Stimulated activated CD4-positive, alpha-beta T cell treated with anti-CD3 and anti-CD28 coated beads, TNF-alpha, amount 100 ng/mL, for 1 hour (primary cell): ENCODE data around the gene MIA.
"Not testable (repeated sequence)": the region's sequence is repeated elsewhere in the genome, so short reads cannot be mapped to it uniquely, and the experiment has no call there.

ENCODE experiments used
- DNase-seq, 3 donors: peaks; one replicate each; pipeline ENCODE4 v3.0.0-alpha.2; 2020; ENCODE audit warnings: low read depth in 3 of 3, low spot score in 1 of 3

MIA gene

GRCh38 chr19:40750058-40750873 is 25.1 kb upstream of the MIA start, which contains the start of gene ACTMAP:
Gene ACTMAP (minus strand): TSS chr19:40750477. CDS start chr19:40749803, 674 bp downstream.
- peak; percentile 93 to 99 (median 99) for DNase-seq

- peak; percentile 84 to 88 (median 85) for DNase-seq
These were observed 24.3 kb upstream of the MIA start, which contains the start of gene SNRPA for GRCh38 chr19:40750874-40751537. Gene SNRPA (plus strand): TSS chr19:40751203. CDS start chr19:40751409, 206 bp downstream.

GRCh38 chr19:40752257-40752781 is 23.0 kb upstream of the MIA start:
- DNase-seq: no peak

GRCh38 chr19:40754611-40755247 is 20.6 kb upstream of the MIA start:
- DNase-seq: peak in 1 of 3 donors; percentile 37

- DNase-seq: no peak
These were observed 20.1 kb upstream of the MIA start for GRCh38 chr19:40755248-40755624.

GRCh38 chr19:40755791-40756190 is 19.5 kb upstream of the MIA start:
- no peak for DNase-seq

GRCh38 chr19:40756502-40757110 is 18.7 kb upstream of the MIA start:
- DNase-seq: no peak

GRCh38 chr19:40758491-40758890 is 16.8 kb upstream of the MIA start:
- no peak for DNase-seq

- no peak for DNase-seq
These were observed 16.0 kb upstream of the MIA start for GRCh38 chr19:40759352-40759751.

GRCh38 chr19:40762754-40763470 is 12.4 kb upstream of the MIA start:
- DNase-seq: no peak

GRCh38 chr19:40763526-40763925 is 11.8 kb upstream of the MIA start:
- no peak for DNase-seq

GRCh38 chr19:40763963-40764362 is 11.4 kb upstream of the MIA start:
- no peak for DNase-seq

- DNase-seq: not testable (repeated sequence)
These were observed 8.9 kb upstream of the MIA start for GRCh38 chr19:40766385-40766784.

GRCh38 chr19:40768869-40769268 is 6.5 kb upstream of the MIA start:
- no peak for DNase-seq

GRCh38 chr19:40771101-40771862 is 4.0 kb upstream of the MIA start:
- DNase-seq: not testable (repeated sequence)

GRCh38 chr19:40775632-40776022 is 306 bp downstream of the MIA start:
- DNase-seq: no peak

- no peak for DNase-seq
These were observed 1.0 kb downstream of the MIA start for GRCh38 chr19:40776364-40776763.

GRCh38 chr19:40776932-40777644 is 1.8 kb downstream of the MIA start:
- DNase-seq: peak; percentile 68 to 76 (median 72)

- DNase-seq: no peak
These were observed 2.3 kb downstream of the MIA start for GRCh38 chr19:40777645-40777936.
